ENCODE data around the gene CLSTN2. TPM values are rescaled to one million over a fixed set of nuclear protein-coding genes. Genes with fewer than 3 reads are reported as not detected.

CLSTN2 gene
- total RNA-seq, 1 donor from 2014 or later: not detected

- DNase-seq (no peak), ATAC-seq (ENCODE audit: low read depth) (no peak)
- Mint-ChIP-seq H3K9me3 (peaks cover 2% of the 10 kb centered on the region), H3K4me3 (no peak overlapping the region), H3K4me1 (no peaks in the 10 kb centered on the region), H3K36me3 (ENCODE audit: low read depth) (no peaks in the 10 kb centered on the region), H3K27me3 (peaks cover 2% of the 10 kb centered on the region), H3K27ac (no peak overlapping the region)
- POLR2A ChIA-PET: no interaction called here
- intact Hi-C loops (cut with micrococcal nuclease): no loop called here
- no peak for TF ChIP-seq CTCF (IDR thresholded peaks at IDR 0.05)
- CTCF ChIA-PET: no interaction called here
Measured at GRCh38 chr3:140577911-140578310, 642.9 kb downstream of the CLSTN2 start.

- peaks cover 2% of the 10 kb centered on the region for H3K9me3 Mint-ChIP-seq
- ChIA-PET CTCF (no interaction called here), POLR2A (no interaction called here)
- H3K4me3 Mint-ChIP-seq: no peak overlapping the region
- no peaks in the 10 kb centered on the region for H3K36me3 Mint-ChIP-seq (ENCODE audit: low read depth)
- no peak for DNase-seq
- no peak for ATAC-seq (ENCODE audit: low read depth)
- no peak overlapping the region for H3K27ac Mint-ChIP-seq
- no peaks in the 10 kb centered on the region for H3K4me1 Mint-ChIP-seq
- H3K27me3 Mint-ChIP-seq: peaks cover 2% of the 10 kb centered on the region
- intact Hi-C loops (cut with micrococcal nuclease): no loop called here
- no peak for TF ChIP-seq CTCF (IDR thresholded peaks at IDR 0.05)
Measured at GRCh38 chr3:140579260-140579659, 644.3 kb downstream of the CLSTN2 start.

- peaks cover 9% of the 10 kb centered on the region for H3K27me3 Mint-ChIP-seq
- no peaks in the 10 kb centered on the region for H3K4me1 Mint-ChIP-seq
- no peak overlapping the region for H3K4me3 Mint-ChIP-seq
- peaks cover 2% of the 10 kb centered on the region for H3K9me3 Mint-ChIP-seq
- intact Hi-C loops (cut with micrococcal nuclease): no loop called here
- DNase-seq: no peak
- POLR2A ChIA-PET: no interaction called here
- CTCF ChIA-PET: no interaction called here
- H3K27ac Mint-ChIP-seq: no peak overlapping the region
- no peak for ATAC-seq (ENCODE audit: low read depth)
- no peaks in the 10 kb centered on the region for H3K36me3 Mint-ChIP-seq (ENCODE audit: low read depth)
- no peak for TF ChIP-seq CTCF (IDR thresholded peaks at IDR 0.05)
Measured at GRCh38 chr3:140580746-140581145, 645.8 kb downstream of the CLSTN2 start.

- CTCF ChIA-PET: no interaction called here
- POLR2A ChIA-PET: no interaction called here
- Mint-ChIP-seq H3K27me3 (peaks cover 13% of the 10 kb centered on the region), H3K9me3 (no peaks in the 10 kb centered on the region), H3K36me3 (ENCODE audit: low read depth) (no peaks in the 10 kb centered on the region), H3K4me3 (no peak overlapping the region), H3K4me1 (no peaks in the 10 kb centered on the region), H3K27ac (no peak overlapping the region)
- ATAC-seq (ENCODE audit: low read depth) (no peak), DNase-seq (no peak)
- intact Hi-C loops (cut with micrococcal nuclease): no loop called here
- TF ChIP-seq CTCF (IDR thresholded peaks at IDR 0.05): no peak
Measured at GRCh38 chr3:140584549-140584948, 649.6 kb downstream of the CLSTN2 start.

GRCh38 chr3:140585828-140586227 is 650.8 kb downstream of the CLSTN2 start:
- no peak for TF ChIP-seq CTCF (IDR thresholded peaks at IDR 0.05)
- intact Hi-C loops (cut with micrococcal nuclease): no loop called here
- no peak for DNase-seq
- Mint-ChIP-seq H3K4me1 (no peaks in the 10 kb centered on the region), H3K4me3 (no peak overlapping the region), H3K27me3 (peaks cover 13% of the 10 kb centered on the region), H3K9me3 (no peaks in the 10 kb centered on the region), H3K36me3 (ENCODE audit: low read depth) (no peaks in the 10 kb centered on the region), H3K27ac (no peak overlapping the region)
- no peak for ATAC-seq (ENCODE audit: low read depth)
- ChIA-PET POLR2A (no interaction called here), CTCF (no interaction called here)

All from activated B cell treated with CpG ODN at 0.5 μM for 24 hours (primary cell).